ENCODE results near the gene VPS25.
A peak's percentile ranks its signal among the peaks of the same experiment; 100 is the strongest.

The VPS25 gene

GRCh38 chr17:42795465-42795864 is 22.2 kb downstream of the VPS25 start:
- no peak for DNase-seq (ENCODE audit: low read depth)

GRCh38 chr17:42796066-42796758 is 23.0 kb downstream of the VPS25 start:
- no peak for DNase-seq (ENCODE audit: low read depth)

DNA sequence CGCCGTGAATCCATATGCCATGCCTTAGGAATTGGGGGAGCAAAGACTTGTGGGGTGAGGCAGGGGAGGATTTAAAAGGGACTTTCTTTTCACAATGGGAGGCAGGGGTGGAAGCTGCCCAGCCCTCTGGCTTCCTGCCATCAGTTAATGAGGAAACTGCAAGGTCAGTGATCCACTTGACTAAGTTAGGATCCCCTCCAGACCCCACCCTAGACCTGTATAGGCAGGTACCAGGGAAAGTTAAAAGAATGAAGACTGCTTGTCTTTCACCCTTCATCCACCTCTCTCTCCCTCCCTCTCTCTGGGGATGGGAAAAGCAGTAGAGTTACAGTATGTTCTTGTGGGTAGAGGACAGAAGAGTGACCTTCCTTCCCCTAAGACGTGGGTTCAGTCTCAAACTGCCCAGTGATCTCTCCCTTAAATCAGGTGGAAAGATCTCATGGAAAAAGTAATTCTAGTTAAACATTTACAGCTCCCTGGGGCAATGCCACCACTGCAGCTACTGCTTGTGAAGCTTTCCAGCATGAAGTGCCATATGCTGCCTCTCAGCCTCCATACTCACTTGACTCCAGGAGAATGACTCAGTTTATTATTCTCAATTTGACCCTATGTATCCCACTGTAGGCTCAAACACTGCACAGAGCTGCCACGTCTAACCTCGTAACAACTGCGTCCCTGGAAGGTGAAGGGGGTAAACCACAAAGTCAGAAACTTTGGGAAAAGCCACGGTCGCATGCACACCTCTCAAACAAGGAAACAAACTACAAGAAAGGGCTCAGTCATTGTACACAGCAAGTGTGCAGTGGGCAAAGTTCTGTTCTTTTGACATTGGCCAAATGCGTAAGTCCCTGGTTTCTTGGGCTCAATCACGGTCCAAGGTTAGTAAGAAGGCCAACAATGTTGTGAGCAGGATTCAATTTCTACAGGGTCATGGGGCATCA is 24.1 kb downstream of the VPS25 start:
- DNase-seq (ENCODE audit: low read depth) = no peak

DNA sequence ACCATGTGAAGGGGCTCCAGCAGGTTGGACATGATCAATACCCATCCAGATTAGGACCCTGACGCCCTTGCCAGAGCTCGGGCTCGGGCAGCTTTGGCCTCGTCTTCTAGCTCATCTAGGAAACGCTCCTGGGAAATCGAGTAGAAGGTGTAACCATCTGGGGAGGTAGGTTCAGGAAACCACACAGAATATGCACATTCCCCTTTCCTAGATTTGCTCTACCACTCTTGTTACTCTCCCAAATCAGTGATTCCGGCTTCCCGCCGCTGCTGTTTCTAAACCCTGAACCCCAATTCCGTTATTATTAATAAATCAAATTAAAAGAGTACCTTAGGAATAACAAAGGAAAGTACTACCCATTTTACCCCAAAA is 24.7 kb downstream of the VPS25 start:
- DNase-seq (ENCODE audit: low read depth) = no peak

DNA sequence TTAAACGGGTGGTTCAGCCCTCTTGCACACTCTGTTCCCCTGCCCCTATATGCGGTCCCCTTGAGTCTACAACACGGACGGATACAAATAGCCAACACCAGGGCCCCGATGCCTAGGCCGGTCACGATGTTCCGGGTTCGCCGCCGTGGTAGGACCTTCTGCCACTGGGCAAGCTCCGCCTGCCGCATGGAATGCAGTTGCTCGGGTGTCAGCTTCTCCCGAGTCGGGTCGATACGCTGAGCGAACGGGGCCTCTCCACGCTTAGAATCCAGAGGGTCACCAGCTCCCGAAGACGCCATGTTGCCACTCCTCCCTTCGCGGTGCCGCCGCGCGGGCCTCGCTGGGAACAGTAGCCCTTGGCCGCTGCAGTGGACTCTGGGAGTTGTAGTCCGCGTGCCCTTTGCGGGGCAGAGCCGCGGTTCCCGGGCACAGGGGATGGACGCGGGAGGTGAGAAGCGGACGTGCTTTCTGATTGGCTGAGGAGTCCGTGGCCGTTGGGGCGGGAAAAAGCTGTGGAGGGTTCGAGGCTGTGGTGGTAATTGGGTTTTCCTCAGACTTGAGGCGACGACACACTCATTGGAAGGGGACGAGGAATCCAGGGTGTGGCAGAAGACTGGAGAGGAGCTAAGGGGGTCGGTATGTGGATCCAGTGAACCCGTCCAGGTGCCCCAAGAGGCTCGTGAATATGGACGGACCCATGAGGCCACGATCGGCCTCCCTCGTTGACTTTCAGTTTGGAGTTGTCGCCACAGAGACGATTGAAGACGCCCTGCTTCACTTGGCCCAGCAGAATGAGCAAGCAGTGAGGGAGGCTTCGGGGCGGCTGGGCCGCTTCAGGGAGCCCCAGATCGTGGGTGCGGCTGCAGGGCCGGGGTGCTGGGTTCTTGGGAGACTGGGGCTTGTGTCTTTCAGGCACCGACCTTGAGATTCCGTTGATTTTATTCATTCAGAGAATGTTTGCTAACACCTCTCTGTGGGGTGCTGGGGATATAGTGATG is 25.4 kb downstream of the VPS25 start, which contains the start of the genes CNTD1 and COA3:
Gene CNTD1 (plus strand): TSS at position 479 of the 998 bp plus-strand sequence. CDS start 207 bp downstream, at position 686.
Gene COA3 (minus strand): TSS at position 322 of the 998 bp plus-strand sequence. CDS start 23 bp downstream, at position 299.
- peak; percentile 77 for DNase-seq (ENCODE audit: low read depth)

DNA sequence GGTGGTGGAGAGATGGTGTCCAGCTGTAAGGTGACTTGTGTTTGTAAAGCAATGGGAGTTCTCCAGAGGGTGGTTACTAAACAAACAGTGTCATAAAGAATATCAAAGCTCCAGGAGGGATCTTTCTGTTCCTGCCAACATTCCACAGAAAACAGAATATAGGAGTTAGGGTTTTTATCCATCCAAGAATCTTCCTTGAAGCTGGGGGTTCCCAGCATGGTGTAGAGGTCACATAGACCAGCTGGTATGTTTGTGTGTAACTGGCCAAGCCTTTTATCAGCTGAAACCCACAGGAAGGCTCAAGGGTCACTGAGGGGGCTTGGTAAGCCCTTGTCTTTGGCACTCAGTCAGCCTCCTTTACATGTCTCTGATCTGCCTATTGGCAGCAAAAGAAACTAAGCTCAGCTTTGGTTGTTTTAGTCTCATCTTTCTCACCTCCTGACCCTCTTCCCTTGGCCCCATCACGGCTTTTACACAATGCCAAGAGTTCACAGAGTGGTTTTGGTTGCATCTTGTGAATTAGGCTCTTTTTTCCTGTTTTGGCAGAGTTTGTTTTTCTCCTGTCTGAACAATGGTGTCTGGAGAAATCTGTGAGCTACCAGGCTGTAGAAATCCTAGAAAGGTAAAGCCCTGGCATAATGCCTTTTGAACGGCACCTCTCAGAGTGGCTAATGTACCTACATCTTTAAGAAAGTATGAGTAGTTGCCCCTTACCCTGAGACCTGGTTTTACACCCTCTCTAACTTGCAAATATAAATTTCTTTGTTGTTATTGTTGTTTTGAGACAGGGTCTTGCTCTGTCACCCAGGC is 30.0 kb downstream of the VPS25 start:
- DNase-seq (ENCODE audit: low read depth) = peak; percentile 60

DNA sequence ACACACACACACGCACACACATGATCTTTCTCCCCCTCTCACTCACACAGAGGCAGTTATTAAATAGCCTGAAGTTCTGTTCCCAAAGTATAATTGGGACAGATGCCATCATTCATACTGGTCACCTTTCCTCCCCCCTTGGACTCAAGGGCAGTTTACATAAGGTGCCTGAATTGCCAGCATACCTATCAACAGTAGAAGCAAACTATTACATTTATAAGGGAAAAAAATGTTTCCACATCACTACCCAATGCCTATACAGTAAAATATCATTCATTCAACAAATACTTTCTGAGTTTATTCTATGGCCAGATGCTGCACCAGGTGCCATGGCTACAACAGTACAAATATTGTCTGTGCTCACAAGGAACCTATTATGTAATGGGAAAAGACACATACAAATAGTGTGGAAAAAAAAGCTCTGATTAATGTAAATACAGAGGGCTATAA is 31.7 kb downstream of the VPS25 start:
- no peak for DNase-seq (ENCODE audit: low read depth)

GRCh38 chr17:42806249-42806648 is 33.0 kb downstream of the VPS25 start:
- no peak for DNase-seq (ENCODE audit: low read depth)

DNA sequence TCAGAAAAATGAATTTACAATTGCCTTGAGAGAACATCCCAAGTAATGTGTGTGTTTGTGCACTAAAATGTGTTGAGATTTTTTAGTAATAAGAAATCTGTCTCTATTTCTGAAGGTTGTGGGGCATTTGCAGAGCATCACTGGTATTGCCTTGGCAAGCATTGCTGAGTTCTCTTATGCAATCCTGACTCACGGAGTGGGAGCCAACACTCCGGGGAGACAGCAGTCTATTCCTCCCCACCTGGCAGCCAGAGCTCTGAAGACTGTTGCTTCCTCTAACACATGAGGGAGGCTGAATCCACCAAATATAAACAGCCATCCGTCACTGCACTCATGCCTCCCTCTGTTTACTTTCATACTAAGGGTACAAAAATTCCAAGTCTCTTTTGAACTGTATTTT is 36.0 kb downstream of the VPS25 start:
- DNase-seq (ENCODE audit: low read depth) = peak; percentile 81

GRCh38 chr17:42814633-42815399 is 41.6 kb downstream of the VPS25 start:
- DNase-seq (ENCODE audit: low read depth) = peak; percentile 57

GRCh38 chr17:42817866-42818265 is 44.6 kb downstream of the VPS25 start:
- no peak for DNase-seq (ENCODE audit: low read depth)

GRCh38 chr17:42818379-42818778 is 45.1 kb downstream of the VPS25 start:
- no peak for DNase-seq (ENCODE audit: low read depth)

DNA sequence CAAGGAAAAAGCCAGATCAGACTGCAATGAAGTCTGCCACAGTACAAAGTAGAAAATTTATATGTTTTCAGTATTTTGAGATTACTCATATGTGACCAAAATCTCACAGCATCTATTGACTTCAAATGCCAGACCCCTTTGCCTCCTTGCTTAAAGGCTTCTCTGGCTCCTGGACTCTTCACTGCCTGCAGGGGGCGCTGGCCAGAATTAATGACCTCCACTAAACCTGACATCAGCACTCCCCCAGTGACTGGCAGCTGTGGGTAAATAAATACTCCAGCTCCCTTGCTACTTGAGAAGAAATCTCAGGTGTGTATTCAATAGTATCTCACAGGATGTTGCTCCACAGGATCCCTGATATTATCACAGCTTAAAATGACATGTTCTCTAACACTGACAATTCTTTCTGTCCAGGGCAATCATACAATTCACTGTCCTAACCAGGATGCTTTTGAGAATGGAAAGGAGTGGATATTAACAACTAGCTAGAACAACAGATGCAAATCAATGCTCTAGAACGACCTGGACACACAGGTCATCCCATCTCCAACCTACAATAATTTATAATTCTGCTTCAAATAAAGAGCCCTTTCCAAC is 46.8 kb downstream of the VPS25 start:
- peak; percentile 32 for DNase-seq (ENCODE audit: low read depth)

GRCh38 chr17:42821176-42821575 is 47.9 kb downstream of the VPS25 start:
- DNase-seq (ENCODE audit: low read depth) = no peak

DNA sequence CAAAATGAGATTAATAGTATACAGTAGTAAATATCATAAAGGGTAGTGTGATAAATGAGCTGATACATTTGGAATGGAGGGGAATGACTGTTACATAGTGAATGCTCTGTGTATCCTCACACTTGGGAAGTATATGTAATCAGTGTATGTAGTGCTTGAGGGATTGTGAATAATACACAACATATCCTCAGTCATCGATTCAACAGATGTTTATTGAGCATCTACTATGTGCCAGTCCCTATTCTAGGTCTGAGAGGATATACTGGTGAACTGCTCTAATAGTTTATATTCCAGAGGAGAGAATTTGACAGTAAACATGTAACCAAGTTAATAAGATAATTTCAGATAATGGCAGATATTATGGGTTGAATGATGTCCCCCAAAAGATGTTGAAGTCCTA is 54.2 kb downstream of the VPS25 start:
- no peak for DNase-seq (ENCODE audit: low read depth)

Data from fibroblast of gingiva (primary cell).